Panc1 (cell line): ENCODE data around the gene PRRG3. TPM values are rescaled to one million over a fixed set of nuclear protein-coding genes. Genes with fewer than 3 reads are reported as not detected.

Experiments
- total RNA-seq: library from RNA; stranded (reverse); gene quantifications from one replicate; pipeline ENCODE4 v1.2.1, GENCODE V29; 2021; ENCODE audit not compliant: unreplicated experiment

PRRG3 gene
- total RNA-seq, 1 experiment from 2014 or later: not detected

Other genes with a start within 250 kb of the PRRG3 start
- gene PASD1, start 131.8 kb upstream of the PRRG3 start, total RNA-seq: not detected
- not detected for gene FATE1, start 20.6 kb downstream of the PRRG3 start, total RNA-seq
- not detected for gene CNGA2, start 39.3 kb downstream of the PRRG3 start, total RNA-seq
- gene MAGEA4, start 217.4 kb downstream of the PRRG3 start, total RNA-seq: not detected